GM12892 (cell line): ENCODE data around the gene CPA1.

Experiments
- POLR2A ChIP-seq: IDR thresholded peaks from 2 replicates; pipeline ENCODE4 v1.6.1; 2011; ENCODE audit warnings: low read depth, low read length, control low read depth
- POLR2AphosphoS5 ChIP-seq: IDR thresholded peaks from 2 replicates; pipeline ENCODE4 v1.6.1; 2011; ENCODE audit warnings: low read depth, low read length, control low read depth
- TAF1 ChIP-seq: IDR thresholded peaks from 2 replicates; pipeline ENCODE4 v1.6.1; 2011; ENCODE audit warnings: low read depth, mild to moderate bottlenecking, control low read depth, low read length, borderline replicate concordance

- TF ChIP-seq POLR2AphosphoS5, result no peak
- TF ChIP-seq POLR2A, result no peak
- no peak for TF ChIP-seq TAF1
These were observed 11.1 kb upstream of the CPA1 start for GRCh38 chr7:130369110-130369711.
